Measurements from ENCODE around the gene CDC123.
"Not testable (repeated sequence)": the region's sequence is repeated elsewhere in the genome, so short reads cannot be mapped to it uniquely, and the experiment has no call there.

CDC123 gene

GRCh38 chr10:12237265-12238220 lies 41.6 kb downstream of the CDC123 start:
- DNase-seq = no peak

GRCh38 chr10:12238821-12239220 lies 42.8 kb downstream of the CDC123 start:
- no peak for DNase-seq

GRCh38 chr10:12241810-12242529 lies 46.0 kb downstream of the CDC123 start:
- DNase-seq = no peak

GRCh38 chr10:12243864-12244620 lies 48.1 kb downstream of the CDC123 start:
- DNase-seq = peak; percentile 21

- DNase-seq = no peak
Observed at GRCh38 chr10:12250181-12250580, 54.2 kb downstream of the CDC123 start.

- not testable (repeated sequence) for DNase-seq
Observed at GRCh38 chr10:12250702-12251101, 54.7 kb downstream of the CDC123 start.

- no peak for DNase-seq
Observed at GRCh38 chr10:12251581-12251980, 55.6 kb downstream of the CDC123 start.

GRCh38 chr10:12252882-12253546 lies 57.0 kb downstream of the CDC123 start:
- no peak for DNase-seq

GRCh38 chr10:12255048-12255447 lies 59.1 kb downstream of the CDC123 start:
- no peak for DNase-seq

- no peak for DNase-seq
Observed at GRCh38 chr10:12259988-12260387, 64.0 kb downstream of the CDC123 start.

GRCh38 chr10:12262278-12262981 lies 66.4 kb downstream of the CDC123 start:
- no peak for DNase-seq

GRCh38 chr10:12264204-12264940 lies 68.4 kb downstream of the CDC123 start:
- DNase-seq = no peak

- DNase-seq = no peak
Observed at GRCh38 chr10:12269056-12269455, 73.1 kb downstream of the CDC123 start.

- no peak for DNase-seq
Observed at GRCh38 chr10:12271210-12271540, 75.2 kb downstream of the CDC123 start.

GRCh38 chr10:12277862-12278261 lies 81.9 kb downstream of the CDC123 start:
- DNase-seq = not testable (repeated sequence)

GRCh38 chr10:12279281-12279680 lies 83.3 kb downstream of the CDC123 start:
- DNase-seq = no peak

- no peak for DNase-seq
Observed at GRCh38 chr10:12287772-12288171, 91.8 kb downstream of the CDC123 start.

- DNase-seq = not testable (repeated sequence)
Observed at GRCh38 chr10:12297784-12298183, 101.8 kb downstream of the CDC123 start.

- DNase-seq = no peak
Observed at GRCh38 chr10:12299222-12299965, 103.4 kb downstream of the CDC123 start.
